GM19468 (cell line): ENCODE data around the gene C11orf16.
"Not testable (repeated sequence)": the region's sequence is repeated elsewhere in the genome, so short reads cannot be mapped to it uniquely, and the experiment has no call there.

Experiments used
- ATAC-seq: cut with Tn5 transposase; IDR thresholded peaks from one replicate; pipeline ENCODE4 v1.9.1; 2021; ENCODE audit warnings: mild to moderate bottlenecking, moderate library complexity, moderate number of reproducible peaks; ENCODE audit not compliant: unreplicated experiment; ENCODE audit errors: extremely low read depth

Gene C11orf16

GRCh38 chr11:8899119-8899753, 33.5 kb downstream of the C11orf16 start:
- ATAC-seq, result no peak

DNA sequence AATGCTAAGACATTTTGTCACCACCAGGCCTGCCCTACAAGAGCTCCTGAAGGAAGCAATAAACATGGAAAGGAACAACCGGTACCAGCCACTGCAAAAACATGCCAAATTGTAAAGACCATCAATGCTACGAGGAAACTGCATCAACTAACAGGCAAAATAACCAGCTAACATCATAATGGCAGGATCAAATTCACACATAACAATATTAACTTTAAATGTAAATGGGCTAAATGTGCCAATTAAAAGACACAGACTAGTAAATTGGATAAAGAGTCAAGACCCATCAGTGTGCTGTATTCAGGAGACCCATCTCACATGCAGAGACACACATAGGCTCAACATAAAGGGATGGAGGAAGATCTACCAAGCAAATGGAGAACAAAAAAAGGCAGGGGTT, 41.6 kb downstream of the C11orf16 start:
- not testable (repeated sequence) for ATAC-seq

DNA sequence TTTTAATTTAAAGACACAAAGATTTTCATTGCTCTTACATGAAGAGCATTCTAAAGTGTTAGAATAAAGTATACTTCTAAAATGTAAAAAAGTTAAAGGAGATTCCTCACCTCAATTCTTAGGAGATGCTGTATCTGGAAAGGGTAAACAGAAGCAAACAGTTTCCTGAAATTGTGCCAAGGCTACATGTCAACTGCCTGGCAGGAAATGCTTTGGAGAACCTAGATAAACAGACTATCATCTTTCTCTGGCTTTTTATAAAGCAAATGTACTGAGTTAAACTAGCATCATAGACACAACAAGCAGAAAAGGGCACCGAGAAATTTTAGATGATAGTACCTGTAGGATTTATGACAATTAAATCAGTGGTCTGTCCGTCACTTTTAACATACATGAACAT, 46.4 kb downstream of the C11orf16 start:
- no peak for ATAC-seq

DNA sequence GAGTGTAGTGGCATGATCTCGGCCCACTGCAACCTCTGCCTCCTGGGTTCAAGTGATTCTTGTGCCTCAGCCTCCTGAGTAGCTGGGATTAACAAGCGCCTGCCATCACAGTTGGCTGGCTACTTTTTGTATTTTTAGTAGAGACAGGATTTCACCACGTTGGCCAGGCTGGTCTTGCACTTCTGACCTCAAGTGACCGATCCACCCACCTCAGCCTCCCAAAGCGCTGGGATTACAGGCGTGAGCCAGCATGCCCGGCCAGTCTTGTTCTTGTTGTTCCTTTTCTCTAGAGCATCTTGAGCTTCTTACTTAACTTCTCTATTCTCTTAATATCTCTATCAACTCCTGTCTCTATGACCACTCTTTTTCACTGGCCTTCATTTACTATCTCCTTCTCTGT, 51.2 kb downstream of the C11orf16 start:
- not testable (repeated sequence) for ATAC-seq

DNA sequence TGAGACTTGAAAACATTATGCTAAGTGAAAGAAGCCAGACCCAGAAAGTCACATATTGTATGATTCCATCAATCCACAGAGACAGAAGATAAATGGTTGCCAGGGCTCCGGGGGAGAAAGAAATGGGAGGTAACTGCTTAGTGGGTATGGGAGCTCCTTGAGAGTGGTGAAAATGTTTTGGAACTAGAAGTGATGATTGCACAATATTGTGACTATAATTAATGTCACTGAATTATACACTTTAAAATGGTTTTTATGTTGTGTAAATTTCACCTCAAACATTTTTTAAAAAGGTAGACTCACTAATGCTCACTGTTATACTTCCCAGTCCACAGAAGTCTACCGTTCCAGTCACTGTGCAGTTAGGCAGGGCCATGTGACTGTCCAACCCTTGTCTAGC, 54.0 kb downstream of the C11orf16 start:
- no peak for ATAC-seq

GRCh38 chr11:8873741-8874405, 58.9 kb downstream of the C11orf16 start:
- ATAC-seq, result no peak

DNA sequence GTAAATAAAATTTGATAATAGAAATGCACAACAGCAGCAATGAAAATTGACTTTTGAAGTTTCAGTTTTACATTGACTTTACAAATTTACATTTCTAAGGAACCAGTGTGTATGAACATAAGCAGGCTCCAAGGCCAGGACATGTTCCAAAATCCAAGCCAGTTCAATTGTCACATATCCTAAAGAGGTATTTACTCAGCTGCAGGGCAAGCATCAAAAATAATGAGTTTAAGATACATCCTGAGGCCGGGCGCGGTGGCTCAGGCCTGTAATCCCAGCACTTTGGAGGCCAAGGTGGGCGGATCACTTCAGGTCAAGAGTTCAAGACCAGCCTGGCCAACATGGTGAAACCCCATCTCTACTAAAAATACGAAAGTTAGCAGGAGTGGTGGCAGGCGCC, 60.8 kb downstream of the C11orf16 start:
- ATAC-seq, result no peak

DNA sequence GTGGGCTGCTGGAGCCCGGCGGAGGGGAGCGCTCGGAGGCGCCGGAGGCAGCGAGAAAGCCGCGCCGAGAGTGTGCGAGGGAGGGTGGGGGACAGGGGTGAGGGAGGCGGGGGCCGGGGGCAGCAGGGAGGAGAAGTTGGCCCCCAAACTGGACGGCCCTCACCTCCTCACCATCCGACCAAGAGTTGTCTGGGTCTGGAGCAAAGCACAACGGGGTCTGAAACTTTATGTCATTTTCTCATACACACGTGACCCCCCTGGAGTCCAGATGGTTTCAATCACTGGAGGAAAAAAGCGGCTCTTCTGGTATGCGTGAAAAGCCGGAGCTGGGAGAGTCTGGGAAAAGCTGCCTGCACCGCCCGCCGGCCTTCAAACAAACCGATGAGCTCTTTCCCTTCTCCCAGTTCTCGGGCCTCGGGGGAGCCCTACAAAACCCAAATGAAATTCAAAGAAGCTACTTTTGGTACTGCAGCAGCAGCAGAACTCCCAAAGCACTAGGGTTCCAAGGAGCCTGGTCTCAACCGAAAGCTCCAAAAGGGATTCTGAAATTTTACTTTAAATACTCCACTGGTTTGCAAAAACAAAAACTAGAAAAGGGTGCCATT, 61.5 kb downstream of the C11orf16 start:
- no peak for ATAC-seq

DNA sequence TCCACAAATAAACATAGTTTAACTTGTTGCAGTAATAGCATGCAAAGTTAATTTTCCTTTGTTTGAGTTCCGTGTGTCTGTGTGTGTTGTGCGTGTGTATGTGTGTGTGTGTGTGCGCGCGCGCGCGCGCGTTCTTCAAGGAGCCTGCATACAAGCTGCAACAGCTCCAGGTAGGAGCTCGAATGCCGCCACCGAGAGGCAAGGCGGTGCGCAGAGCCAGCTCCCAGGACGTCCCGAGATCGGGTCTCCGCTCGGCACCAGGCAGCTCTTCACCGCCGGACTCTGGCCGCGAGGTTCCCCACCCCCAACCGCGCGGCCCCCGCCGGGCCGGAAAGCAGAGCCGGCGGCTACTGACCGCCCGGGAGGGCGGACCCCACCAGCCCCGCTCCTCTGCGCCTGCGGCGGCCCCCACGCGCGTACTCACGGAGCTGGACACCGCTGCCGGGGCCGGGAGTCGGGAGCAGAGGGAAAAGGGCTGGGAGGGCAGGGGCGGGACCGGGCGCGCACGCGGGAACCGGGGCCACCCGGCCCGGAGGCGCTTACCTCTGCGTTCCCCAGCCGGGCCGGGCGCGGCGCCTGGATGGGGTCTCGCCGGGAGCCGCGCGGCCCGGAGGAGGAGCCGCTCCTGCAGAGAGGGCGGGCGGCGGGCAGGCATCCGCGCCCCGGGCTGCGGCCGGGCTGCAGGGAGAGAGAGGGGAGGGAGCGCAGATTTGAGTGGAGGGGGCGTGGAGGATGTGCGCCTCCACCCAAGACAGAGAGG, 62.2 kb downstream of the C11orf16 start:
- ATAC-seq, result no peak
